Stomach (tissue), 9 donors: ENCODE results near the gene HMGCS2. TPM values are rescaled to one million over a fixed set of nuclear protein-coding genes. Genes with fewer than 3 reads are reported as not detected.

Experiments
- DNase-seq, 2 donors: peaks; one replicate each; pipeline versions ENCODE4 v3.0.0 to v3.0.0-alpha.2; 2013 to 2019
- H3K27ac ChIP-seq, 5 donors: fragments of 200-600 bp in 4 of 5; sonication (generic) in 4 of 5; one replicate each; pipeline ENCODE4 v1.5.1; 2013 to 2019; ENCODE audit warnings: mild to moderate bottlenecking in 1 of 5, moderate library complexity in 1 of 5
- H3K27me3 ChIP-seq, 3 donors: fragments of 200-600 bp; sonication (generic); one replicate each; pipeline ENCODE4 v1.5.1; 2017 to 2019; ENCODE audit warnings: mixed run types in 1 of 3
- H3K36me3 ChIP-seq, 4 donors: fragments of 200-600 bp; sonication (generic); 1 replicate in 3 of 4; 2 replicates in 1 of 4; pipeline ENCODE4 v1.5.1; 2016 to 2019
- H3K4me1 ChIP-seq, 4 donors: fragments of 200-600 bp; sonication (generic); one replicate each; pipeline ENCODE4 v1.5.1; 2016 to 2019
- H3K4me3 ChIP-seq, 4 donors: fragments of 200-600 bp; sonication (generic) in 3 of 4; one replicate each; pipeline ENCODE4 v1.5.1; 2016 to 2019; ENCODE audit warnings: mild to moderate bottlenecking in 1 of 4
- H3K9me3 ChIP-seq, 4 donors: fragments of 200-600 bp; sonication (generic); one replicate each; pipeline ENCODE4 v1.5.1; 2016 to 2019
- CTCF ChIP-seq, 7 experiments: fragments of 450-650 bp in 4 of 7; fragments of 200-600 bp in 3 of 7; sonication (generic) in 3 of 7; IDR thresholded peaks; one replicate each; pipeline ENCODE4 v1.5.1; 2016 to 2019; ENCODE audit warnings: antibody characterized with exemption in 7 of 7, control low read depth in 2 of 7, mild to moderate bottlenecking in 1 of 7
- EP300 ChIP-seq: sonication (generic); formaldehyde crosslinking; IDR thresholded peaks from one replicate; pipeline ENCODE4 v1.6.1; 2017; ENCODE audit warnings: antibody characterized with exemption
- POLR2A ChIP-seq, 4 donors: fragments of 450-650 bp; IDR thresholded peaks; one replicate each; pipeline ENCODE4 v1.6.1; 2016; ENCODE audit warnings: antibody characterized with exemption in 4 of 4, control low read depth in 2 of 4, mild to moderate bottlenecking in 1 of 4, moderate library complexity in 1 of 4
- POLR2AphosphoS5 ChIP-seq, 3 donors: sonication (generic); formaldehyde crosslinking; IDR thresholded peaks; one replicate each; pipeline ENCODE4 v1.6.1; 2016; ENCODE audit warnings: antibody characterized with exemption in 3 of 3
- WGBS, 5 donors: extraction: QIAGEN DNeasy Blood & Tissue Kit in 3 of 5; methylation state at CpG; one replicate each; pipeline versions ENCODE4 v1.1.5 to v1.1.7; 2013 to 2018; 5-methylcytosine and 5-hydroxymethylcytosine counted together
- intact Hi-C: fragments of 100-400 bp; cut with DNase I; formaldehyde crosslinking; loops from one replicate; pipeline ENCODE4 v1.15.1; 2023; ENCODE audit warnings: low total_unique reads
- polyA plus RNA-seq, 3 donors: library from polyadenylated mRNA; stranded (reverse); fragments of 200-250 nt; gene quantifications; one replicate each; pipeline ENCODE4 v1.2.3, GENCODE V29; 2013
- total RNA-seq, 5 donors: library from RNA; depleted of rRNA; stranded (reverse); fragments of >200 nt; gene quantifications; one replicate each; pipeline versions ENCODE4 v1.1.0 to v1.2.3, GENCODE V29; 2014 to 2016
- donor health status: healthy with polysubstance abuse.
- donor health status: Bipolar disorder and iron deficiency.
- donor health status: healthy.

HMGCS2 gene
- total and polyA plus RNA-seq, 8 donors, result 2.5 to 203 (median 57.6) TPM

- Histone ChIP-seq H3K27me3 (no peaks in the 10 kb centered on the region), H3K36me3 (no peaks in the 10 kb centered on the region), H3K4me1 (peaks cover 0 to 27% (median 13%) of the 10 kb centered on the region in 4 donors), H3K9me3 (no peaks in the 10 kb centered on the region), H3K4me3 (no peak overlapping the region), H3K27ac (no peak overlapping the region)
- no peak for DNase-seq
- TF ChIP-seq EP300, result no peak
- no peak for TF ChIP-seq POLR2A (IDR thresholded peaks at IDR 0.05)
- no peak for TF ChIP-seq CTCF (IDR thresholded peaks at IDR 0.05)
- TF ChIP-seq POLR2AphosphoS5 (IDR thresholded peaks at IDR 0.05), result no peak
- intact Hi-C loops, result no loop called here
- WGBS, 5 donors, result 89 to 95% (median 90%) methylated on average over 7 of the region's 7 CpGs
Measured at GRCh38 chr1:119797606-119798005, 28.9 kb upstream of the HMGCS2 start.

- DNase-seq, result no peak
- H3K27me3 ChIP-seq, result no peaks in the 10 kb centered on the region
- peaks cover 0 to 27% (median 13%) of the 10 kb centered on the region in 4 donors for H3K4me1 ChIP-seq
- no peak overlapping the region for H3K27ac ChIP-seq
- intact Hi-C loops, result no loop called here
- H3K36me3 ChIP-seq, result no peaks in the 10 kb centered on the region
- 57 to 86% (median 77%) methylated on average over 1 of the region's 1 CpG for WGBS, 5 donors
- H3K4me3 ChIP-seq, result no peak overlapping the region
- no peaks in the 10 kb centered on the region for H3K9me3 ChIP-seq
- TF ChIP-seq POLR2A (IDR thresholded peaks at IDR 0.05), result no peak
Measured at GRCh38 chr1:119797162-119797561, 28.5 kb upstream of the HMGCS2 start.

GRCh38 chr1:119795261-119796200 is 26.8 kb upstream of the HMGCS2 start:
- H3K4me1 ChIP-seq, result peaks cover 8 to 41% (median 16%) of the 10 kb centered on the region in 4 donors
- no peaks in the 10 kb centered on the region for H3K9me3 ChIP-seq
- H3K27me3 ChIP-seq, result no peaks in the 10 kb centered on the region
- WGBS, 5 donors, result 66 to 72% (median 70%) methylated on average over 8 to 9 of the region's 9 CpGs
- DNase-seq, result peak in 1 of 2 donors; percentile 55
- intact Hi-C loops, result no loop called here
- no peak overlapping the region for H3K4me3 ChIP-seq
- peak overlapping the region in 1 of 5 donors; percentile 42 for H3K27ac ChIP-seq
- no peaks in the 10 kb centered on the region for H3K36me3 ChIP-seq
- no peak for TF ChIP-seq POLR2A (IDR thresholded peaks at IDR 0.05)
- no peak for TF ChIP-seq CTCF (IDR thresholded peaks at IDR 0.05)
- no peak for TF ChIP-seq POLR2AphosphoS5 (IDR thresholded peaks at IDR 0.05)
- no peak for TF ChIP-seq EP300

GRCh38 chr1:119794876-119795240 is 26.2 kb upstream of the HMGCS2 start:
- H3K9me3 ChIP-seq, result no peaks in the 10 kb centered on the region
- intact Hi-C loops, result no loop called here

More at GRCh38 chr1:119794876-119795240, 26.2 kb upstream of the HMGCS2 start:
- peak overlapping the region in 1 of 5 donors; percentile 42 for H3K27ac ChIP-seq
- 62 to 77% (median 67%) methylated on average over 3 of the region's 3 CpGs for WGBS, 5 donors
- peak in 1 of 2 donors; percentile 89 for DNase-seq
- no peaks in the 10 kb centered on the region for H3K36me3 ChIP-seq
- TF ChIP-seq CTCF (IDR thresholded peaks at IDR 0.05), result no peak
- TF ChIP-seq POLR2A (IDR thresholded peaks at IDR 0.05), result no peak
- no peak for TF ChIP-seq EP300
- TF ChIP-seq POLR2AphosphoS5 (IDR thresholded peaks at IDR 0.05), result no peak
- peaks cover 11 to 45% (median 20%) of the 10 kb centered on the region in 4 donors for H3K4me1 ChIP-seq
- no peaks in the 10 kb centered on the region for H3K27me3 ChIP-seq
- no peak overlapping the region for H3K4me3 ChIP-seq
